Activated CD8-positive, alpha-beta memory T cell treated with anti-CD3 and anti-CD28 coated beads, Interleukin-2, amount 50 U/mL, for 1 hour (primary cell): ENCODE results near the gene SERPINB13.
"Not testable (repeated sequence)": the region's sequence is repeated elsewhere in the genome, so short reads cannot be mapped to it uniquely, and the experiment has no call there.

Source experiments
- DNase-seq: peaks from one replicate; pipeline ENCODE4 v3.0.0-alpha.2; 2020; ENCODE audit errors: extremely low read depth

Gene SERPINB13

GRCh38 chr18:63590373-63590772 lies 3.2 kb downstream of the SERPINB13 start:
- no peak for DNase-seq

- DNase-seq: no peak
These were observed 4.0 kb downstream of the SERPINB13 start for GRCh38 chr18:63590966-63591695.

DNA sequence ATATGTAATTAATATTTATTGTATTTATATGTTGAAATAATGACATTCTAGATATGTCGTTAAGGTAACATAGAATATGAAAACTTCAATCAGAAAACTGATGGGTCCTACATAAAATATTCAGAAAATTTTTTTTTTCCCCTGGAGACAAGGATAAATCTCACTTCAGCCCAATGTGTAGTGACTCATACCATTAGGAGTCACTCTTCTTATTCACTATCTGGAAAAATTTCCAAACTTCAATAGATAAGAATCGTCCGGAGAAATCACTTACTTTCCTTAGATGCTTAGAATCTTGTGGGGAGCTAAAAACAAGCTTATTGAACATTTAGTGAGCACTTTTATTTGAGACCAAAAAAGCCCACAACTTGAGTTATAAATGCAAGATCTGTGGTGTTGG lies 4.6 kb downstream of the SERPINB13 start:
- DNase-seq: no peak

- no peak for DNase-seq
These were observed 5.3 kb downstream of the SERPINB13 start for GRCh38 chr18:63592471-63592870.

DNA sequence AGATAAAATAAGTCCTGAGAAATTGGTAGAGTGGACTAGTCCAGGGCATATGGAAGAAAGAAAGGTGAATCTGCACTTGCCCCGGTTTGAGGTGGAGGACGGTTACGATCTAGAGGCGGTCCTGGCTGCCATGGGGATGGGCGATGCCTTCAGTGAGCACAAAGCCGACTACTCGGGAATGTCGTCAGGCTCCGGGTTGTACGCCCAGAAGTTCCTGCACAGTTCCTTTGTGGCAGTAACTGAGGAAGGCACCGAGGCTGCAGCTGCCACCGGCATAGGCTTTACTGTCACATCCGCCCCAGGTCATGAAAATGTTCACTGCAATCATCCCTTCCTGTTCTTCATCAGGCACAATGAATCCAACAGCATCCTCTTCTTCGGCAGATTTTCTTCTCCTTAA lies 9.8 kb downstream of the SERPINB13 start:
- no peak for DNase-seq

- DNase-seq: no peak
These were observed 16.2 kb downstream of the SERPINB13 start for GRCh38 chr18:63603355-63603754.

DNA sequence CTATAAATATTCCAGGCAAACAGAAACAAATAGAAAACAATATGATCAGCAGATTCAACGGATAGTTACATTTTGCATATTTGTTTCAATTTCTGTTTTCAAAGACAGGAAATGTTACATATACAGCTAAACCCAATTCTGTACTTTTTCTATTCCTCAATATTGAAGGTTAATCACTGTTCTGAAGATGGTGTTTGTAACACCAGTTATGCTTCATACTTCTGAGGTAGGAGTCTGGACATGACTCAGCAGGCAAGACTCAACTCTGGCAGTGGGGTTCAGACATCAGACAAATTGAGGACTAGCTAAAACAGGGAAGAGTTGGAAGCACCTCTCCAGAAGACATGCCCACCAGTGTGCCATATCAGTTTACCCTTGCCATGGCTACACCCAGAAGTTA lies 16.6 kb downstream of the SERPINB13 start:
- no peak for DNase-seq

GRCh38 chr18:63604791-63605567 lies 17.8 kb downstream of the SERPINB13 start:
- DNase-seq: no peak

GRCh38 chr18:63606526-63606925 lies 19.4 kb downstream of the SERPINB13 start:
- DNase-seq: no peak

GRCh38 chr18:63613420-63613819 lies 26.3 kb downstream of the SERPINB13 start:
- DNase-seq: no peak

DNA sequence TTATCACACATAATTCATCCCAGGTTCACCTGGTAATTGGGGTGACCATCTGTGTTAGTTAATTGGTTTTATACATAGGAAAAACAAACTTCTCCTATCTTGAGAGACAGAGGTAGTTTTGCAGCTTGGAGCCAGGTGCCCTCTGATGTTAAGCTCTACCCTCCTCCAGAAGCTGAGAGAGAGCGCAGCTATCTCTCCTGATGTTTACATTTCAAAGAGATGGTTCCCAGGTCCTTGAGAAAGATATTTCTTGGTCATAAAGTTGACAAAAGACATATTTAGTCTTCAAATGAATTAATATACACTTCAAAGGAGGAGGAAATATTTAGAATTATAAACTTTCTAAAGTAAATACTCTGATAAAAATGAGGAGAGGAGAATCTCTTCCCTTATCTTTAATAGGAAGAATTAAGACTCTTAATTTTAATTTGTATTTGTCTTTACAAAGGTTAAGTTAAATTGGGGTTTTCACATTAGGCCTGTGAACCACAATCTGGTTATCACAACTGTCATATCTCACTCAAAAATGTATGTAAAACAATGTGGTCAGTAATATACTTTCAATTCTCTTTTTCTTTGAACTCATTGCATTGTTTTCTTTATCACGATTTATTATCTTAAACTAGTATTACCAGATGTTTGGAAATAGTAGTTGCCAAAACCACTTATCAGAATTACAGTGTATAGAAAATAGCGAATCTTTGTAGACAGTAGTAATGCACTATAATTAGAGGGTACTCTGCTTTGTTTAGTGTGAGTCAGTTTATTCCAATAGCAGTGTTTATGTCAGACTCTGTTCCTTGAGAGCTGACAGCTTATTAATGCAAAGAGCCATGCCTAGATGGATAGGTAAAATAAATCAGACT lies 30.1 kb downstream of the SERPINB13 start:
- DNase-seq: no peak

- DNase-seq: no peak
These were observed 30.7 kb downstream of the SERPINB13 start for GRCh38 chr18:63617915-63618234.

DNA sequence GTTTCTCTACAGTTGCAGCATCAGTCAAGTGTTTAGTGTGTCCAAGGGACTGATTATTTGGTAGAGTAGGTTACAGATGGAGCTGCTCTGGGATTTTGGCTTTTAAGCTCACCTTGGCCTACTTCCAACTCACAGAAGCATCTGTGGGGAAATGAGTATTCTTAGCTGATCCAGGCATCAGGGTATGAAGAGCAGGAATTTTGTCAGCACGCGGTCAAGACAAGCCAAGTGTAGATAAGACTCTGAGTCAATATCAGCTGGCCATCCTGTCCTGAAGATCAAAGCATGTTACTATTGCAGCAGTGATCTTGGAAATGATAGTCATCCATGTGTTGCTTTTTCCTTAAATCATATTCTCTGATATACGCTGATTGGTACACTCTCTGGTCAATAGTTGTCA lies 32.5 kb downstream of the SERPINB13 start:
- no peak for DNase-seq

GRCh38 chr18:63624863-63625262 lies 37.7 kb downstream of the SERPINB13 start:
- DNase-seq: no peak

DNA sequence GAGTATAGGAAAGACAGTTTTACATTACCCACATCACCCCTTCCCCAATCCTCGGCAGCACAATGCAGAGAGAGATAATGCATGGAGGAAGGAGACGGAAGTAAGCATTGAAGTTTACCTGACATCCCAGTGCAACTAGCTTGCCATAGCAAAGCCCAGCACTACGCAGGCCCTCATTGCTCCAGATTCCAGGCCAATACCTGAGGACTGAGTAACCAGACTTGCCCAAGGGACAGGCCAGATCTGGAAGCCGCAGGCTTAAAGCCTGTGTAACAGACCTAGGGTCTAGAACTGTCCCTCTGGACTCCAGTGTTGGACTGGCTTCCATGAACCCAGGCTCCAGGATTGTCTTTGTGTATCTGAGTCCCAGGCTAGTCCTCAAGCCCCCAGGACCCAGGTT lies 39.3 kb downstream of the SERPINB13 start:
- no peak for DNase-seq

GRCh38 chr18:63627819-63628218 lies 40.7 kb downstream of the SERPINB13 start:
- no peak for DNase-seq

DNA sequence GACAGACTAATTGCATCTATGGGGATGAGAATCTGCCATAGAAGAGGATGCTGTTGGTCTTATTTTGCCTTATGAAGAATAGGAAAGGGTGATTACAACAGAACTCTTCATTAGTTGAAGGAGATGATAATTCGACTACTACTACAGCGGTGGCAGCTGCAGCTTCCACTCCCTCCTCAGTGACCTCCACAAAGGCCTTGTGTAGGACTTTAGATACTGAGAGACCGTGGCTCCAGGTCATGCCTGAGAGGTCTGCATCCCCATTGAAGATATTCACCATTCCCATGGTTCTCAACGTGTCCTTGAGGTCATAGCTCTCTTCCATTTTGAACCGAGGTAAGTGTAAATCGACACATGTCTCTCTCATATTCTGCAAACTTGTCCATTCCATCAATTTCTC lies 50.6 kb downstream of the SERPINB13 start:
- no peak for DNase-seq

- DNase-seq: not testable (repeated sequence)
These were observed 54.1 kb downstream of the SERPINB13 start for GRCh38 chr18:63641157-63641680.

- not testable (repeated sequence) for DNase-seq
These were observed 55.7 kb downstream of the SERPINB13 start for GRCh38 chr18:63642668-63643356.

DNA sequence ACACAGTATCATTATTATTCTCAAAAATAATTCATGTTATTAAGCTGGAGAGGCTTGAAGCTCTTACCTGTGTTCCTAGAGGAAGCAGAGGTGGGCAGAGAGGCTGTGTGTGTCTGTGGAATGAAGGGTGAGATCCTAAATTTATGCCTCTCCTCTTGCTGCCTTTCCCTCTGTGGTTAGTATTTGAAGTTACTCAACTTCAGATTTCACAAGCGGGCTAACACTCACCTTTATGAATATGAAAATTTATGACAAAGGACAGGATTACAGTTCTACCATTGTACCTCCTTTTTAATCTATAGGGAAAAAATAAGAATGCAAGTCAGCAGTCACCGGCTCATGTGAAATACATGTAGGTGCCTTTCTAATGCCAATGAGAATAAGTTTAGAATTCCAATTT lies 57.0 kb downstream of the SERPINB13 start, which contains the start of gene SERPINB4:
TSS of gene SERPINB4 (minus strand) at position 115 of the 400 bp plus-strand sequence. CDS start 679 bp downstream, outside the sequence.
- not testable (repeated sequence) for DNase-seq

- not testable (repeated sequence) for DNase-seq
These were observed 57.6 kb downstream of the SERPINB13 start for GRCh38 chr18:63644694-63645093.
